Right lobe of liver (tissue), 6 donors: ENCODE data around the gene HS3ST3B1. TPM values are rescaled to one million over a fixed set of nuclear protein-coding genes. Genes with fewer than 3 reads are reported as not detected.

ENCODE experiments used
- ATAC-seq, 4 donors: fragments of 200-7000 bp; cut with Tn5 transposase; one replicate each; pipeline ENCODE4 v1.9.1; 2020; ENCODE audit warnings: mild to moderate bottlenecking in 4 of 4, moderate library complexity in 4 of 4
- DNase-seq, 3 donors: peaks; one replicate each; pipeline ENCODE4 v3.0.0-alpha.2; 2020
- H3K27ac ChIP-seq, 3 donors: fragments of 200-600 bp; one replicate each; pipeline ENCODE4 v1.8.0; 2022
- H3K27me3 ChIP-seq, 2 donors: fragments of 200-600 bp; one replicate each; pipeline ENCODE4 v1.8.0; 2022
- H3K36me3 ChIP-seq, 4 donors: fragments of 200-600 bp; sonication (generic) in 1 of 4; one replicate each; pipeline versions ENCODE4 v1.5.1 to v1.8.0; 2017 to 2022; ENCODE audit warnings: control low read depth in 1 of 4
- H3K4me1 ChIP-seq, 4 donors: fragments of 200-600 bp; sonication (generic) in 1 of 4; one replicate each; pipeline versions ENCODE4 v1.5.1 to v1.8.0; 2017 to 2022; ENCODE audit warnings: control low read depth in 1 of 4
- H3K4me3 ChIP-seq, 3 donors: fragments of 200-600 bp; one replicate each; pipeline ENCODE4 v1.8.0; 2022
- H3K9me3 ChIP-seq, 4 donors: fragments of 200-600 bp; sonication (generic) in 1 of 4; one replicate each; pipeline versions ENCODE4 v1.5.1 to v1.8.0; 2017 to 2022; ENCODE audit warnings: control low read depth in 1 of 4
- CTCF ChIP-seq, 4 donors: fragments of 200-600 bp in 3 of 4; fragments of 450-650 bp in 1 of 4; IDR thresholded peaks; one replicate each; pipeline versions ENCODE4 v1.5.1 to v1.8.0; 2016 to 2022; ENCODE audit warnings: antibody characterized with exemption in 4 of 4, mild to moderate bottlenecking in 2 of 4
- POLR2A ChIP-seq: fragments of 450-650 bp; IDR thresholded peaks from one replicate; pipeline ENCODE4 v1.6.1; 2017; ENCODE audit warnings: antibody characterized with exemption, mild to moderate bottlenecking
- WGBS: methylation state at CpG from one replicate; pipeline ENCODE4 v1.1.6; 2018; ENCODE audit warnings: low coverage, low lambda C conversion rate; ENCODE audit not compliant: insufficient coverage; ENCODE audit errors: missing lambda C conversion rate; 5-methylcytosine and 5-hydroxymethylcytosine counted together
- intact Hi-C, 2 donors: fragments of 100-400 bp; cut with DNase I; formaldehyde crosslinking; loops; one replicate each; pipeline versions ENCODE4 v1.11.2 to v1.14.1; 2022
- total RNA-seq, 6 experiments: library from RNA; depleted of rRNA in 2 of 6; stranded (reverse); fragments of >200 nt in 2 of 6; fragmentation: NEBNext Ultra II Directional in 3 of 6; extraction: Animal tissue kit (Norgen Biotek cat#: 25700) in 3 of 6; gene quantifications; one replicate each; pipeline versions ENCODE4 v1.1.0 to v1.2.4, GENCODE V29; 2016 to 2023
- donor health status: DM: no; HTN: yes; CAD: no.
- donor health status: DM: no; HTN: no; CAD: no.
- donor health status: DM: no; HTN: no; CAD: no.
- donor health status: DM: no; HTN: yes; CAD: no.
- donor health status: DM: no; HTN: yes; CAD: no.

HS3ST3B1 gene
- total RNA-seq, 6 experiments from 2014 or later: 22.5 to 36.6 (median 28.2) TPM

GRCh38 chr17:14270508-14270907 lies 30.4 kb upstream of the HS3ST3B1 start:
- 48% methylated on average over 2 of the region's 2 CpGs for WGBS
- TF ChIP-seq POLR2A (no peak), CTCF (IDR thresholded peaks at IDR 0.05) (no peak)
- no peak for DNase-seq
- ATAC-seq: no peak
- no peaks in the 10 kb centered on the region for H3K36me3 ChIP-seq
- no peak overlapping the region for H3K27ac ChIP-seq
- no peaks in the 10 kb centered on the region for H3K9me3 ChIP-seq
- H3K4me3 ChIP-seq: no peak overlapping the region
- no peaks in the 10 kb centered on the region for H3K4me1 ChIP-seq
- H3K27me3 ChIP-seq: no peaks in the 10 kb centered on the region
- intact Hi-C loops: no loop called here

GRCh38 chr17:14276535-14277250 lies 24.2 kb upstream of the HS3ST3B1 start:
- H3K36me3 ChIP-seq: no peaks in the 10 kb centered on the region
- intact Hi-C loops: no loop called here
- H3K4me1 ChIP-seq: peaks cover 0 to 9% (median 6%) of the 10 kb centered on the region in 4 donors
- DNase-seq: no peak
- H3K9me3 ChIP-seq: no peaks in the 10 kb centered on the region
- 43% methylated on average over 2 of the region's 2 CpGs for WGBS
- ATAC-seq: peak; percentile 74 to 98 (median 90)
- no peaks in the 10 kb centered on the region for H3K27me3 ChIP-seq
- H3K27ac ChIP-seq: no peak overlapping the region
- no peak for TF ChIP-seq POLR2A
- no peak for TF ChIP-seq CTCF (IDR thresholded peaks at IDR 0.05)
- H3K4me3 ChIP-seq: no peak overlapping the region

- ATAC-seq (no peak), DNase-seq (no peak)
- H3K4me1 ChIP-seq: peaks cover 0 to 9% (median 3%) of the 10 kb centered on the region in 4 donors
- WGBS: 89% methylated on average over 3 of the region's 3 CpGs
- no peaks in the 10 kb centered on the region for H3K36me3 ChIP-seq
- H3K9me3 ChIP-seq: no peaks in the 10 kb centered on the region
- H3K4me3 ChIP-seq: no peak overlapping the region
- no peaks in the 10 kb centered on the region for H3K27me3 ChIP-seq
- intact Hi-C loops: loop anchor here in 1 of 2 donors (10.0 kb wide), 1 partner anchor 57 kb away; no protein-coding TSS in a partner anchor
- TF ChIP-seq POLR2A (no peak), CTCF (IDR thresholded peaks at IDR 0.05) (no peak)
- H3K27ac ChIP-seq: no peak overlapping the region
Measured at GRCh38 chr17:14281530-14281929, 19.4 kb upstream of the HS3ST3B1 start.

GRCh38 chr17:14282726-14283125 lies 18.2 kb upstream of the HS3ST3B1 start:
- 40% methylated on average over 1 of the region's 2 CpGs for WGBS
- no peak for ATAC-seq

More at GRCh38 chr17:14282726-14283125, 18.2 kb upstream of the HS3ST3B1 start:
- Histone ChIP-seq H3K4me3 (no peak overlapping the region), H3K27me3 (no peaks in the 10 kb centered on the region), H3K27ac (no peak overlapping the region), H3K36me3 (no peaks in the 10 kb centered on the region), H3K9me3 (no peaks in the 10 kb centered on the region), H3K4me1 (no peaks in the 10 kb centered on the region)
- intact Hi-C loops: loop anchor here in 1 of 2 donors (10.0 kb wide), 1 partner anchor 58 kb away; no protein-coding TSS in a partner anchor
- DNase-seq: no peak
- TF ChIP-seq POLR2A: no peak
- no peak for TF ChIP-seq CTCF (IDR thresholded peaks at IDR 0.05)
